ENCODE results near the gene SCAMP4.

The SCAMP4 gene

GRCh38 chr19:1956868-1957492, 51.8 kb downstream of the SCAMP4 start:
- Histone ChIP-seq H3K27ac (no peak overlapping the region), H3K4me3 (ENCODE audit: low read depth, low read length) (no peak overlapping the region), H3K27me3 (ENCODE audit: insufficient read depth, low read depth, severe bottlenecking) (no peaks in the 10 kb centered on the region), H3K9me3 (ENCODE audit: severe bottlenecking) (no peaks in the 10 kb centered on the region), H3K36me3 (peaks cover 6% of the 10 kb centered on the region; the same call in 1 of the 2 replicates)
- no peak for TF ChIP-seq CTCF (IDR thresholded peaks at IDR 0.05; ENCODE audit: low read depth, low read length)
- DNase-seq: no peak

- H3K36me3 ChIP-seq: peaks cover 5% of the 10 kb centered on the region; the same call in 1 of the 2 replicates
- no peaks in the 10 kb centered on the region for H3K27me3 ChIP-seq (ENCODE audit: insufficient read depth, low read depth, severe bottlenecking)
- no peak overlapping the region for H3K27ac ChIP-seq
- no peak for DNase-seq
- H3K9me3 ChIP-seq (ENCODE audit: severe bottlenecking): no peaks in the 10 kb centered on the region
- no peak for TF ChIP-seq CTCF (IDR thresholded peaks at IDR 0.05; ENCODE audit: low read depth, low read length)
- H3K4me3 ChIP-seq (ENCODE audit: low read depth, low read length): no peak overlapping the region
Measured at GRCh38 chr19:1957562-1958248, 52.5 kb downstream of the SCAMP4 start.

- DNase-seq: no peak
- no peak for TF ChIP-seq CTCF (IDR thresholded peaks at IDR 0.05; ENCODE audit: low read depth, low read length)
- no peaks in the 10 kb centered on the region for H3K27me3 ChIP-seq (ENCODE audit: insufficient read depth, low read depth, severe bottlenecking)
- H3K36me3 ChIP-seq: peaks cover 17% of the 10 kb centered on the region; the same call in 1 of the 2 replicates
- H3K27ac ChIP-seq: no peak overlapping the region
- no peak overlapping the region for H3K4me3 ChIP-seq (ENCODE audit: low read depth, low read length)
- no peaks in the 10 kb centered on the region for H3K9me3 ChIP-seq (ENCODE audit: severe bottlenecking)
Measured at GRCh38 chr19:1959928-1960589, 54.9 kb downstream of the SCAMP4 start.

- H3K4me3 ChIP-seq (ENCODE audit: low read depth, low read length): no peak overlapping the region
- H3K27me3 ChIP-seq (ENCODE audit: insufficient read depth, low read depth, severe bottlenecking): no peaks in the 10 kb centered on the region
- H3K36me3 ChIP-seq: peaks cover 19% of the 10 kb centered on the region; the same call in 1 of the 2 replicates
- H3K27ac ChIP-seq: no peak overlapping the region
- no peak for DNase-seq
- no peak for TF ChIP-seq CTCF (IDR thresholded peaks at IDR 0.05; ENCODE audit: low read depth, low read length)
- no peaks in the 10 kb centered on the region for H3K9me3 ChIP-seq (ENCODE audit: severe bottlenecking)
Measured at GRCh38 chr19:1961000-1961883, 56.0 kb downstream of the SCAMP4 start.

- Histone ChIP-seq H3K4me3 (ENCODE audit: low read depth, low read length) (no peak overlapping the region), H3K27me3 (ENCODE audit: insufficient read depth, low read depth, severe bottlenecking) (no peaks in the 10 kb centered on the region), H3K9me3 (ENCODE audit: severe bottlenecking) (no peaks in the 10 kb centered on the region), H3K36me3 (peaks cover 23% of the 10 kb centered on the region; the same call in 1 of the 2 replicates), H3K27ac (no peak overlapping the region)
- DNase-seq: no peak
- TF ChIP-seq CTCF (IDR thresholded peaks at IDR 0.05; ENCODE audit: low read depth, low read length): no peak
Measured at GRCh38 chr19:1962674-1963073, 57.5 kb downstream of the SCAMP4 start.
